Gastroesophageal sphincter (tissue), 4 donors: ENCODE measurements around the gene VAMP8. TPM values are rescaled to one million over a fixed set of nuclear protein-coding genes. Genes with fewer than 3 reads are reported as not detected.

Experiments
- ATAC-seq: fragments of 150-250 bp; one replicate; pipeline ENCODE4 v1.9.1; 2016; ENCODE audit warnings: mild to moderate bottlenecking, moderate library complexity
- H3K27ac ChIP-seq, 4 donors: fragments of 200-600 bp; sonication (generic) in 3 of 4; 1 replicate in 3 of 4; 2 replicates in 1 of 4; pipeline ENCODE4 v1.5.1; 2016 to 2019
- H3K27me3 ChIP-seq: fragments of 200-600 bp; sonication (generic); one replicate; pipeline ENCODE4 v1.5.1; 2019
- H3K36me3 ChIP-seq, 2 donors: fragments of 200-600 bp; sonication (generic); one replicate each; pipeline ENCODE4 v1.5.1; 2019; ENCODE audit warnings: control low read depth in 1 of 2
- H3K4me1 ChIP-seq, 3 donors: fragments of 200-600 bp; sonication (generic); 1 replicate in 2 of 3; 2 replicates in 1 of 3; pipeline ENCODE4 v1.5.1; 2016 to 2019; ENCODE audit warnings: control low read depth in 2 of 3
- H3K4me3 ChIP-seq, 2 donors: fragments of 200-600 bp; sonication (generic); one replicate each; pipeline ENCODE4 v1.5.1; 2019; ENCODE audit warnings: mild to moderate bottlenecking in 1 of 2, moderate library complexity in 1 of 2
- H3K9me3 ChIP-seq, 3 donors: fragments of 200-600 bp; sonication (generic); one replicate each; pipeline ENCODE4 v1.5.1; 2017 to 2019; ENCODE audit warnings: control low read depth in 2 of 3
- EP300 ChIP-seq: sonication (generic); formaldehyde crosslinking; IDR thresholded peaks from one replicate; pipeline ENCODE4 v1.6.1; 2017; ENCODE audit warnings: antibody characterized with exemption, mild to moderate bottlenecking
- POLR2A ChIP-seq, 2 donors: fragments of 450-650 bp; IDR thresholded peaks; one replicate each; pipeline ENCODE4 v1.6.1; 2017; ENCODE audit warnings: antibody characterized with exemption in 2 of 2, mild to moderate bottlenecking in 2 of 2, moderate library complexity in 1 of 2
- POLR2AphosphoS5 ChIP-seq: sonication (generic); formaldehyde crosslinking; IDR thresholded peaks from one replicate; pipeline ENCODE4 v1.6.1; 2017; ENCODE audit warnings: antibody characterized with exemption
- WGBS, 2 donors: methylation state at CpG; one replicate each; pipeline ENCODE4 v1.1.5; 2018; ENCODE audit warnings: low coverage in 1 of 2; 5-methylcytosine and 5-hydroxymethylcytosine counted together
- total RNA-seq, 4 donors: library from RNA; depleted of rRNA; stranded (reverse); fragments of >200 nt; gene quantifications; one replicate each; pipeline ENCODE4 v1.1.0, GENCODE V29; 2016
- TF ChIP-seq, protein P1 (sequence below), 4 experiments: fragments of 200-600 bp in 2 of 4; fragments of 450-650 bp in 2 of 4; sonication (generic) in 1 of 4; IDR thresholded peaks; one replicate each; pipeline ENCODE4 v1.5.1; 2017 to 2019; ENCODE audit warnings: antibody characterized with exemption in 4 of 4, mild to moderate bottlenecking in 2 of 4, moderate library complexity in 2 of 4

VAMP8 gene
- total RNA-seq, 4 donors from 2014 or later: 4.9 to 30.5 (median 13.6) TPM; not detected in 1

GRCh38 chr2:85619617-85620016 is 42.2 kb downstream of the VAMP8 start:
- WGBS, 2 donors: 88% methylated on average over 2 of the region's 6 CpGs; no CpG with 5 or more reads in 1 of the 2 donors
- Histone ChIP-seq H3K4me3 (no peak overlapping the region), H3K27me3 (no peaks in the 10 kb centered on the region), H3K27ac (no peak overlapping the region), H3K9me3 (no peaks in the 10 kb centered on the region), H3K36me3 (peaks cover 2 to 62% of the 10 kb centered on the region in 2 donors), H3K4me1 (peaks cover 6 to 34% (median 16%) of the 10 kb centered on the region in 3 donors)
- TF ChIP-seq EP300 (no peak), POLR2A (IDR thresholded peaks at IDR 0.05) (no peak), POLR2AphosphoS5 (no peak)
- TF ChIP-seq, protein P1, sequence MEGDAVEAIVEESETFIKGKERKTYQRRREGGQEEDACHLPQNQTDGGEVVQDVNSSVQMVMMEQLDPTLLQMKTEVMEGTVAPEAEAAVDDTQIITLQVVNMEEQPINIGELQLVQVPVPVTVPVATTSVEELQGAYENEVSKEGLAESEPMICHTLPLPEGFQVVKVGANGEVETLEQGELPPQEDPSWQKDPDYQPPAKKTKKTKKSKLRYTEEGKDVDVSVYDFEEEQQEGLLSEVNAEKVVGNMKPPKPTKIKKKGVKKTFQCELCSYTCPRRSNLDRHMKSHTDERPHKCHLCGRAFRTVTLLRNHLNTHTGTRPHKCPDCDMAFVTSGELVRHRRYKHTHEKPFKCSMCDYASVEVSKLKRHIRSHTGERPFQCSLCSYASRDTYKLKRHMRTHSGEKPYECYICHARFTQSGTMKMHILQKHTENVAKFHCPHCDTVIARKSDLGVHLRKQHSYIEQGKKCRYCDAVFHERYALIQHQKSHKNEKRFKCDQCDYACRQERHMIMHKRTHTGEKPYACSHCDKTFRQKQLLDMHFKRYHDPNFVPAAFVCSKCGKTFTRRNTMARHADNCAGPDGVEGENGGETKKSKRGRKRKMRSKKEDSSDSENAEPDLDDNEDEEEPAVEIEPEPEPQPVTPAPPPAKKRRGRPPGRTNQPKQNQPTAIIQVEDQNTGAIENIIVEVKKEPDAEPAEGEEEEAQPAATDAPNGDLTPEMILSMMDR (IDR thresholded peaks at IDR 0.05): no peak
- no peak for ATAC-seq

GRCh38 chr2:85621338-85621737 is 44.0 kb downstream of the VAMP8 start:
- H3K9me3 ChIP-seq: no peaks in the 10 kb centered on the region
- no peak overlapping the region for H3K4me3 ChIP-seq
- ATAC-seq: no peak
- H3K36me3 ChIP-seq: peaks cover 2 to 79% of the 10 kb centered on the region in 2 donors
- no peak for TF ChIP-seq POLR2A (IDR thresholded peaks at IDR 0.05)
- TF ChIP-seq POLR2AphosphoS5: no peak
- TF ChIP-seq, protein P1 (IDR thresholded peaks at IDR 0.05): no peak
- TF ChIP-seq EP300: no peak
- WGBS, 2 donors: 71 to 78% methylated on average over 1 of the region's 1 CpG
- H3K27me3 ChIP-seq: no peaks in the 10 kb centered on the region
- no peak overlapping the region for H3K27ac ChIP-seq
- peaks cover 6 to 26% (median 16%) of the 10 kb centered on the region in 3 donors for H3K4me1 ChIP-seq

GRCh38 chr2:85623991-85624390 is 46.6 kb downstream of the VAMP8 start:
- WGBS, 2 donors: 78 to 82% methylated on average over 4 of the region's 5 CpGs
- Histone ChIP-seq H3K4me1 (peaks cover 0 to 2% (median 0%) of the 10 kb centered on the region in 3 donors), H3K27ac (no peak overlapping the region), H3K36me3 (peaks cover 5 to 100% of the 10 kb centered on the region in 2 donors), H3K27me3 (no peaks in the 10 kb centered on the region), H3K9me3 (no peaks in the 10 kb centered on the region), H3K4me3 (no peak overlapping the region)
- no peak for ATAC-seq
- TF ChIP-seq POLR2AphosphoS5 (no peak), EP300 (no peak), POLR2A (IDR thresholded peaks at IDR 0.05) (no peak)
- TF ChIP-seq, protein P1 (IDR thresholded peaks at IDR 0.05): no peak

- Histone ChIP-seq H3K36me3 (peaks cover 6 to 100% of the 10 kb centered on the region in 2 donors), H3K4me3 (no peak overlapping the region), H3K9me3 (no peaks in the 10 kb centered on the region), H3K27ac (no peak overlapping the region), H3K27me3 (no peaks in the 10 kb centered on the region), H3K4me1 (no peaks in the 10 kb centered on the region)
- TF ChIP-seq, protein P1 (IDR thresholded peaks at IDR 0.05): no peak
- TF ChIP-seq EP300 (no peak), POLR2AphosphoS5 (no peak), POLR2A (IDR thresholded peaks at IDR 0.05) (no peak)
- no peak for ATAC-seq
- 56 to 57% methylated on average over 1 to 2 of the region's 2 CpGs for WGBS, 2 donors
These were observed 51.3 kb downstream of the VAMP8 start for GRCh38 chr2:85628658-85629057.

DNA sequence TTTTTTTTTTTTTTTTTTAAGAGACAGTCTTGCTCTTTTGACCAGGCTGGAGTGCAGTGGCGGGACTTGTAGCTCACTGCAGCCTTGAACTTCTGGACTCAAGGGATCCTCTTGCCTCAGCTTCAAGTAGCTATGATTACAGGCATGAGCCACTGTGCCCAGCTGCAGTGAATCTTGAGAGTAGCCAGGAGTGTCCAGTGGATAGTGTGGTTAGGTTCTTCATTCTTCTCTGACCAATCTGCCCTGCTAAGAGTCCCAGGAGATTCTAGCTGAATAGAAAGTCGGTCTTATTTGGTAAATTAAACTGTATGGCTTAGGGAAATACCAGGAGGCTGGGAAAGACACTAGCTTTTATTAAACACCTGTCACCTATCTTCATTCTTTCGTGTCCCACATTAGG is 53.9 kb downstream of the VAMP8 start:
- no peak overlapping the region for H3K4me3 ChIP-seq
- no peak overlapping the region for H3K27ac ChIP-seq
- no peak for ATAC-seq
- no peaks in the 10 kb centered on the region for H3K9me3 ChIP-seq
- H3K36me3 ChIP-seq: peaks cover 5 to 96% of the 10 kb centered on the region in 2 donors
- H3K4me1 ChIP-seq: no peaks in the 10 kb centered on the region
- 79 to 95% methylated on average over 2 of the region's 3 CpGs for WGBS, 2 donors
- H3K27me3 ChIP-seq: no peaks in the 10 kb centered on the region
- TF ChIP-seq POLR2A (IDR thresholded peaks at IDR 0.05) (no peak), POLR2AphosphoS5 (no peak), EP300 (no peak)
- TF ChIP-seq, protein P1 (IDR thresholded peaks at IDR 0.05): no peak
